ENCODE results near the gene MECP2.

GRCh38 chrX:154039577-154039976, 57.9 kb downstream of the MECP2 start:
- no peak for TF ChIP-seq CTCF (IDR thresholded peaks at IDR 0.05; ENCODE audit: low read depth, low read length)
- no peak for TF ChIP-seq EZH2phosphoT487 (IDR thresholded peaks at IDR 0.05; ENCODE audit: low read depth)

All from OCI-LY3 (cell line).